Measurements from ENCODE around the gene PIGR.

The PIGR gene

GRCh38 chr1:206907304-206907991 lies 38.8 kb downstream of the PIGR start:
- DNase-seq, result no peak

GRCh38 chr1:206905295-206906164 lies 40.7 kb downstream of the PIGR start:
- no peak for DNase-seq

- DNase-seq, result no peak
Measured at GRCh38 chr1:206904423-206905142, 41.7 kb downstream of the PIGR start.

GRCh38 chr1:206903687-206904086 lies 42.6 kb downstream of the PIGR start:
- no peak for DNase-seq

- DNase-seq, result no peak
Measured at GRCh38 chr1:206902702-206903101, 43.6 kb downstream of the PIGR start.

GRCh38 chr1:206901944-206902343 lies 44.3 kb downstream of the PIGR start:
- no peak for DNase-seq

- DNase-seq, result no peak
Measured at GRCh38 chr1:206900149-206900548, 46.1 kb downstream of the PIGR start.

- DNase-seq, result no peak
Measured at GRCh38 chr1:206899717-206900116, 46.5 kb downstream of the PIGR start.

GRCh38 chr1:206898915-206899431 lies 47.3 kb downstream of the PIGR start:
- no peak for DNase-seq

GRCh38 chr1:206898089-206898914 lies 48.0 kb downstream of the PIGR start:
- no peak for DNase-seq

- DNase-seq, result no peak
Measured at GRCh38 chr1:206897175-206897574, 49.1 kb downstream of the PIGR start, which contains the start of gene IL24. Gene IL24, plus strand, starts transcription at chr1:206897443. Its CDS starts 390 bp downstream, at chr1:206897833.

- DNase-seq, result no peak
Measured at GRCh38 chr1:206896261-206896660, 50.0 kb downstream of the PIGR start.

GRCh38 chr1:206895837-206896242 lies 50.4 kb downstream of the PIGR start:
- DNase-seq, result no peak

- DNase-seq, result no peak
Measured at GRCh38 chr1:206895325-206895724, 50.9 kb downstream of the PIGR start.

- DNase-seq, result no peak
Measured at GRCh38 chr1:206893380-206893779, 52.9 kb downstream of the PIGR start.

GRCh38 chr1:206892351-206892984 lies 53.8 kb downstream of the PIGR start:
- no peak for DNase-seq

GRCh38 chr1:206891412-206891811 lies 54.9 kb downstream of the PIGR start:
- no peak for DNase-seq

GRCh38 chr1:206890125-206891060 lies 55.9 kb downstream of the PIGR start:
- no peak for DNase-seq

- DNase-seq, result no peak
Measured at GRCh38 chr1:206887701-206888100, 58.6 kb downstream of the PIGR start.

- DNase-seq, result no peak
Measured at GRCh38 chr1:206886831-206887230, 59.4 kb downstream of the PIGR start.

Data from AML-193 (cell line).